ENCODE data around the gene LRIT3. TPM values are rescaled to one million over a fixed set of nuclear protein-coding genes. Genes with fewer than 3 reads are reported as not detected.

LRIT3 gene
- 1 to 10 TPM in 1 of 4 donors, under 1 TPM in 1, not detected in 2; 0.67 to 1.8 TPM for total RNA-seq

GRCh38 chr4:109847896-109848442 is at the start of gene LRIT3:
Gene LRIT3, plus strand, starts transcription at chr4:109848107. Its CDS starts 95 bp downstream, at chr4:109848202.
- H3K27ac ChIP-seq = no peak within 1 kb of the TSS
- H3K4me1 ChIP-seq = no peaks in the 10 kb centered on the region
- H3K4me3 ChIP-seq = no peak within 1 kb of the TSS
- no peaks in the 10 kb centered on the region for H3K9me3 ChIP-seq
- no peaks in the 10 kb centered on the region for H3K27me3 ChIP-seq
- H3K36me3 ChIP-seq = no peaks in the 10 kb centered on the region
- no peak for DNase-seq
- TF ChIP-seq CTCF (IDR thresholded peaks at IDR 0.05) (no peak), POLR2A (IDR thresholded peaks at IDR 0.05) (no peak)

- Histone ChIP-seq H3K27ac (no peak overlapping the region), H3K36me3 (no peaks in the 10 kb centered on the region), H3K9me3 (peaks cover 0 to 8% (median 0%) of the 10 kb centered on the region in 4 donors), H3K4me3 (no peak overlapping the region), H3K27me3 (no peaks in the 10 kb centered on the region), H3K4me1 (no peaks in the 10 kb centered on the region)
- no peak for DNase-seq
- no peak for TF ChIP-seq CTCF (IDR thresholded peaks at IDR 0.05)
Observed at GRCh38 chr4:109798866-109799265, 49.0 kb upstream of the LRIT3 start.

- no peak for DNase-seq
- peak overlapping the region in 2 of 4 donors; percentile 15 to 24 for H3K4me3 ChIP-seq
- no peak for TF ChIP-seq POLR2A (IDR thresholded peaks at IDR 0.05)
- TF ChIP-seq CTCF (IDR thresholded peaks at IDR 0.05) = no peak
- H3K27ac ChIP-seq = peak overlapping the region in 1 of 4 donors; percentile 15
- no peaks in the 10 kb centered on the region for H3K36me3 ChIP-seq
- H3K4me1 ChIP-seq = no peaks in the 10 kb centered on the region
- no peaks in the 10 kb centered on the region for H3K27me3 ChIP-seq
- H3K9me3 ChIP-seq = no peaks in the 10 kb centered on the region
Observed at GRCh38 chr4:109801099-109801789, 46.7 kb upstream of the LRIT3 start.

GRCh38 chr4:109801895-109802319 is 46.0 kb upstream of the LRIT3 start, which contains the start of gene CFI:
Gene CFI, minus strand, starts transcription at chr4:109801999. Its CDS starts 28 bp downstream, at chr4:109801971.
- TF ChIP-seq POLR2A (IDR thresholded peaks at IDR 0.05) (no peak), CTCF (IDR thresholded peaks at IDR 0.05) (no peak)
- Histone ChIP-seq H3K27ac (peak within 1 kb of the TSS in 1 of 4 donors; percentile 15), H3K4me1 (no peaks in the 10 kb centered on the region), H3K9me3 (no peaks in the 10 kb centered on the region), H3K36me3 (no peaks in the 10 kb centered on the region), H3K27me3 (no peaks in the 10 kb centered on the region), H3K4me3 (peak within 1 kb of the TSS in 2 of 4 donors; percentile 15 to 24)
- no peak for DNase-seq

- H3K4me1 ChIP-seq = no peaks in the 10 kb centered on the region
- peak in 1 of 3 donors; percentile 52 for DNase-seq
- H3K4me3 ChIP-seq = no peak overlapping the region
- no peak overlapping the region for H3K27ac ChIP-seq
- TF ChIP-seq CTCF (IDR thresholded peaks at IDR 0.05) = peak in 4 of 6 experiments; percentile 39 to 68 (median 66)
- no peak for TF ChIP-seq POLR2A (IDR thresholded peaks at IDR 0.05)
- no peaks in the 10 kb centered on the region for H3K9me3 ChIP-seq
- H3K36me3 ChIP-seq = no peaks in the 10 kb centered on the region
- H3K27me3 ChIP-seq = no peaks in the 10 kb centered on the region
Observed at GRCh38 chr4:109803924-109804571, 43.9 kb upstream of the LRIT3 start.
